ENCODE results near the gene ANGPTL7.
"Not testable (repeated sequence)": the region's sequence is repeated elsewhere in the genome, so short reads cannot be mapped to it uniquely, and the experiment has no call there.

ANGPTL7 gene

GRCh38 chr1:11158291-11158690, 30.9 kb upstream of the ANGPTL7 start:
- no peak overlapping the region for H3K27ac ChIP-seq (ENCODE audit: low read length)
- no peak overlapping the region for H3K9ac ChIP-seq (ENCODE audit: low read depth, low read length)
- no peaks in the 10 kb centered on the region for H3K4me1 ChIP-seq (ENCODE audit: insufficient read depth, low read length)
- H3K79me2 ChIP-seq (ENCODE audit: insufficient read depth, low read length): no peaks in the 10 kb centered on the region
- peaks cover 52% of the 10 kb centered on the region for H3K36me3 ChIP-seq (ENCODE audit: insufficient read depth, low read length)
- no peaks in the 10 kb centered on the region for H3K9me3 ChIP-seq (ENCODE audit: insufficient read depth, low read length, severe bottlenecking)
- 0 out of 2 replicates have a peak, but pooled peaks cover 3% of the 10 kb centered on the region for H4K20me1 ChIP-seq (ENCODE audit: insufficient read depth, low read length)
- H3K4me2 ChIP-seq (ENCODE audit: insufficient read depth, low read length): no peak overlapping the region
- H3K4me3 ChIP-seq (ENCODE audit: low read depth in 1 of 2, low read length in 2 of 2): no peak overlapping the region
- ATAC-seq (ENCODE audit: insufficient read depth, low read depth) (no peak), DNase-seq (no peak)
- no peak overlapping the region for H2AFZ ChIP-seq (ENCODE audit: low read depth, low read length)
- H3K27me3 ChIP-seq (ENCODE audit: insufficient read depth, low read length, poor library complexity): no peaks in the 10 kb centered on the region
- TF ChIP-seq EZH2 (IDR thresholded peaks at IDR 0.05; ENCODE audit: borderline replicate concordance, low read depth, low read length, severe bottlenecking): no peak
- TF ChIP-seq CTCF (IDR thresholded peaks at IDR 0.05; ENCODE audit: borderline replicate concordance, extremely low read depth, low read length, poor library complexity, severe bottlenecking): no peak

- DNase-seq: no peak
- Histone ChIP-seq H3K36me3 (ENCODE audit: insufficient read depth, low read length) (peaks cover 47% of the 10 kb centered on the region), H3K4me2 (ENCODE audit: insufficient read depth, low read length) (no peak overlapping the region), H3K4me3 (ENCODE audit: low read depth in 1 of 2, low read length in 2 of 2) (no peak overlapping the region), H4K20me1 (ENCODE audit: insufficient read depth, low read length) (0 out of 2 replicates have a peak, but pooled peaks cover 3% of the 10 kb centered on the region), H2AFZ (ENCODE audit: low read depth, low read length) (no peak overlapping the region), H3K27me3 (ENCODE audit: insufficient read depth, low read length, poor library complexity) (no peaks in the 10 kb centered on the region), H3K9me3 (ENCODE audit: insufficient read depth, low read length, severe bottlenecking) (no peaks in the 10 kb centered on the region), H3K4me1 (ENCODE audit: insufficient read depth, low read length) (no peaks in the 10 kb centered on the region), H3K9ac (ENCODE audit: low read depth, low read length) (no peak overlapping the region), H3K27ac (ENCODE audit: low read length) (no peak overlapping the region), H3K79me2 (ENCODE audit: insufficient read depth, low read length) (no peaks in the 10 kb centered on the region)
- TF ChIP-seq EZH2 (IDR thresholded peaks at IDR 0.05; ENCODE audit: borderline replicate concordance, low read depth, low read length, severe bottlenecking) (no peak), CTCF (IDR thresholded peaks at IDR 0.05; ENCODE audit: borderline replicate concordance, extremely low read depth, low read length, poor library complexity, severe bottlenecking) (no peak)
- no peak for ATAC-seq (ENCODE audit: insufficient read depth, low read depth)
Observed at GRCh38 chr1:11158720-11159321, 30.3 kb upstream of the ANGPTL7 start.

- H4K20me1 ChIP-seq (ENCODE audit: insufficient read depth, low read length); H3K9ac ChIP-seq (ENCODE audit: low read depth, low read length); H2AFZ ChIP-seq (ENCODE audit: low read depth, low read length); H3K27ac ChIP-seq (ENCODE audit: low read length); H3K4me1 ChIP-seq (ENCODE audit: insufficient read depth, low read length); DNase-seq; H3K4me3 ChIP-seq (ENCODE audit: low read depth in 1 of 2, low read length in 2 of 2); H3K27me3 ChIP-seq (ENCODE audit: insufficient read depth, low read length, poor library complexity); H3K79me2 ChIP-seq (ENCODE audit: insufficient read depth, low read length); H3K4me2 ChIP-seq (ENCODE audit: insufficient read depth, low read length); ATAC-seq (ENCODE audit: insufficient read depth, low read depth); H3K9me3 ChIP-seq (ENCODE audit: insufficient read depth, low read length, severe bottlenecking): not testable (repeated sequence)
- peaks cover 28% of the 10 kb centered on the region; the same call in 1 of the 2 replicates for H3K36me3 ChIP-seq (ENCODE audit: insufficient read depth, low read length)
Observed at GRCh38 chr1:11162752-11163151, 26.4 kb upstream of the ANGPTL7 start.

GRCh38 chr1:11166744-11167143, 22.4 kb upstream of the ANGPTL7 start:
- not testable (repeated sequence) for H3K4me3 ChIP-seq (ENCODE audit: low read depth in 1 of 2, low read length in 2 of 2); H3K9me3 ChIP-seq (ENCODE audit: insufficient read depth, low read length, severe bottlenecking); H3K79me2 ChIP-seq (ENCODE audit: insufficient read depth, low read length); DNase-seq; H3K4me1 ChIP-seq (ENCODE audit: insufficient read depth, low read length); H3K27me3 ChIP-seq (ENCODE audit: insufficient read depth, low read length, poor library complexity); H3K9ac ChIP-seq (ENCODE audit: low read depth, low read length); H3K4me2 ChIP-seq (ENCODE audit: insufficient read depth, low read length); H4K20me1 ChIP-seq (ENCODE audit: insufficient read depth, low read length); H2AFZ ChIP-seq (ENCODE audit: low read depth, low read length); H3K27ac ChIP-seq (ENCODE audit: low read length); ATAC-seq (ENCODE audit: insufficient read depth, low read depth)
- H3K36me3 ChIP-seq (ENCODE audit: insufficient read depth, low read length): peaks cover 11% of the 10 kb centered on the region; the same call in 1 of the 2 replicates
